ENCODE data around the gene SHC3. TPM values are rescaled to one million over a fixed set of nuclear protein-coding genes. Genes with fewer than 3 reads are reported as not detected.

The SHC3 gene
- total RNA-seq, 2 experiments from 2014 or later: not detected

- Histone ChIP-seq H3K27ac (ENCODE audit: low read depth in 1 of 2, low read length in 2 of 2) (no peak overlapping the region), H3K9me3 (ENCODE audit: control insufficient read depth in 1 of 2, insufficient read depth in 1 of 2, low read length in 2 of 2) (peaks cover 0 to 16% of the 10 kb centered on the region in 2 experiments), H3K4me1 (ENCODE audit: insufficient read depth, low read length) (no peaks in the 10 kb centered on the region), H3K4me3 (ENCODE audit: low read length) (no peak overlapping the region), H3K36me3 (ENCODE audit: insufficient read depth, low read length) (no peaks in the 10 kb centered on the region), H3K27me3 (ENCODE audit: control insufficient read depth in 1 of 2, insufficient read depth in 2 of 2, low read length in 2 of 2) (no peaks in the 10 kb centered on the region)
- no peaks in the 10 kb centered on the region for H3K36me3 Mint-ChIP-seq (ENCODE audit: low read depth)
- DNase-seq (no peak), ATAC-seq (ENCODE audit: poor library complexity) (no peak)
- no peak overlapping the region for H3K4me3 Mint-ChIP-seq
- H3K27ac Mint-ChIP-seq: no peak overlapping the region
- intact Hi-C loops (cut with DNase I, micrococcal nuclease): no loop called here
- no peaks in the 10 kb centered on the region for H3K9me3 Mint-ChIP-seq
- ChIA-PET POLR2A (no interaction called here), CTCF (no interaction called here)
- TF ChIP-seq CTCF (IDR thresholded peaks at IDR 0.05): no peak
- peaks cover 9% of the 10 kb centered on the region for H3K27me3 Mint-ChIP-seq
- H3K4me1 Mint-ChIP-seq (ENCODE audit: low read depth): no peaks in the 10 kb centered on the region
Observed at GRCh38 chr9:88972401-88972800, 206.2 kb downstream of the SHC3 start.

GRCh38 chr9:88971131-88971960 lies 207.3 kb downstream of the SHC3 start:
- Histone ChIP-seq H3K9me3 (ENCODE audit: control insufficient read depth in 1 of 2, insufficient read depth in 1 of 2, low read length in 2 of 2) (peaks cover 0 to 16% of the 10 kb centered on the region in 2 experiments), H3K4me1 (ENCODE audit: insufficient read depth, low read length) (no peaks in the 10 kb centered on the region), H3K36me3 (ENCODE audit: insufficient read depth, low read length) (no peaks in the 10 kb centered on the region), H3K4me3 (ENCODE audit: low read length) (no peak overlapping the region), H3K27ac (ENCODE audit: low read depth in 1 of 2, low read length in 2 of 2) (no peak overlapping the region), H3K27me3 (ENCODE audit: control insufficient read depth in 1 of 2, insufficient read depth in 2 of 2, low read length in 2 of 2) (no peaks in the 10 kb centered on the region)
- ChIA-PET CTCF (no interaction called here), POLR2A (no interaction called here)
- intact Hi-C loops (cut with DNase I, micrococcal nuclease): no loop called here
- no peak for DNase-seq
- no peaks in the 10 kb centered on the region for H3K27me3 Mint-ChIP-seq
- no peak for TF ChIP-seq CTCF (IDR thresholded peaks at IDR 0.05)
- H3K36me3 Mint-ChIP-seq (ENCODE audit: low read depth): no peaks in the 10 kb centered on the region
- H3K9me3 Mint-ChIP-seq: no peaks in the 10 kb centered on the region
- H3K27ac Mint-ChIP-seq: no peak overlapping the region
- H3K4me1 Mint-ChIP-seq (ENCODE audit: low read depth): no peaks in the 10 kb centered on the region
- H3K4me3 Mint-ChIP-seq: no peak overlapping the region
- ATAC-seq (ENCODE audit: poor library complexity): no peak

- POLR2A ChIA-PET: no interaction called here
- H3K27ac ChIP-seq (ENCODE audit: low read depth in 1 of 2, low read length in 2 of 2): no peak overlapping the region
- CTCF ChIA-PET: no interaction called here
- Mint-ChIP-seq H3K4me3 (no peak overlapping the region), H3K36me3 (ENCODE audit: low read depth) (no peaks in the 10 kb centered on the region), H3K27me3 (no peaks in the 10 kb centered on the region), H3K4me1 (ENCODE audit: low read depth) (no peaks in the 10 kb centered on the region), H3K9me3 (no peaks in the 10 kb centered on the region), H3K27ac (no peak overlapping the region)
- ATAC-seq (ENCODE audit: poor library complexity): no peak
- no peaks in the 10 kb centered on the region for H3K4me1 ChIP-seq (ENCODE audit: insufficient read depth, low read length)
- DNase-seq: no peak
- peaks cover 0 to 16% of the 10 kb centered on the region in 2 experiments for H3K9me3 ChIP-seq (ENCODE audit: control insufficient read depth in 1 of 2, insufficient read depth in 1 of 2, low read length in 2 of 2)
- intact Hi-C loops (cut with DNase I, micrococcal nuclease): no loop called here
- no peak overlapping the region for H3K4me3 ChIP-seq (ENCODE audit: low read length)
- H3K27me3 ChIP-seq (ENCODE audit: control insufficient read depth in 1 of 2, insufficient read depth in 2 of 2, low read length in 2 of 2): no peaks in the 10 kb centered on the region
- no peaks in the 10 kb centered on the region for H3K36me3 ChIP-seq (ENCODE audit: insufficient read depth, low read length)
- no peak for TF ChIP-seq CTCF (IDR thresholded peaks at IDR 0.05)
Observed at GRCh38 chr9:88969646-88970373, 208.8 kb downstream of the SHC3 start.

All from CD4-positive, alpha-beta T cell (primary cell).